Body of pancreas (tissue), 4 donors: Measurements from ENCODE around the gene TIMP1. TPM values are rescaled to one million over a fixed set of nuclear protein-coding genes. Genes with fewer than 3 reads are reported as not detected.

ENCODE experiments used
- ATAC-seq: fragments of 150-250 bp; one replicate; pipeline ENCODE4 v1.9.1; 2016
- DNase-seq, 4 donors: peaks; one replicate each; pipeline ENCODE4 v3.0.0-alpha.2; 2019
- H3K27ac ChIP-seq, 4 donors: fragments of 200-600 bp; sonication (generic); 1 replicate in 3 of 4; 2 replicates in 1 of 4; pipeline versions ENCODE4 v1.5.1 to v1.6.1; 2016 to 2019; ENCODE audit warnings: mild to moderate bottlenecking in 1 of 4, mixed read lengths in 1 of 4, moderate library complexity in 1 of 4
- H3K27me3 ChIP-seq, 2 donors: fragments of 200-600 bp; sonication (generic); one replicate each; pipeline ENCODE4 v1.6.0; 2016; ENCODE audit warnings: mild to moderate bottlenecking in 1 of 2
- H3K36me3 ChIP-seq, 2 donors: fragments of 200-600 bp; sonication (generic); replicated peaks in 1 of 2; 2 replicates each; pipeline ENCODE4 v1.5.1; 2016; ENCODE audit warnings: low read depth in 2 of 2; ENCODE audit not compliant: insufficient read depth in 1 of 2
- H3K4me1 ChIP-seq: fragments of 200-600 bp; sonication (generic); one replicate; pipeline ENCODE4 v1.6.0; 2016
- H3K4me3 ChIP-seq, 2 donors: fragments of 200-600 bp; sonication (generic); 1 replicate in 1 of 2; 2 replicates in 1 of 2; pipeline ENCODE4 v1.5.1; 2016 to 2019
- H3K9me3 ChIP-seq, 3 donors: fragments of 200-600 bp; sonication (generic); 1 replicate in 2 of 3; 2 replicates in 1 of 3; pipeline ENCODE4 v1.5.1; 2016
- POLR2A ChIP-seq, 3 donors: fragments of 450-650 bp; IDR thresholded peaks; one replicate each; pipeline ENCODE4 v1.6.1; 2016; ENCODE audit warnings: antibody characterized with exemption in 3 of 3, mild to moderate bottlenecking in 2 of 3
- WGBS, 2 donors: methylation state at CpG; one replicate each; pipeline ENCODE4 v1.1.5; 2017; 5-methylcytosine and 5-hydroxymethylcytosine counted together
- intact Hi-C: fragments of 100-400 bp; cut with DNase I; formaldehyde crosslinking; loops from one replicate; pipeline ENCODE4 v1.15.1; 2023
- total RNA-seq, 2 donors: library from RNA; depleted of rRNA; stranded (reverse); fragments of >200 nt; gene quantifications; one replicate each; pipeline ENCODE4 v1.1.0, GENCODE V29; 2016
- TF ChIP-seq, protein P1 (sequence below), 7 experiments: fragments of 450-650 bp in 4 of 7; fragments of 200-600 bp in 3 of 7; sonication (generic) in 3 of 7; IDR thresholded peaks; one replicate each; pipeline ENCODE4 v1.5.1; 2016 to 2019; ENCODE audit warnings: antibody characterized with exemption in 7 of 7

TIMP1 gene
- total RNA-seq, 2 donors from 2014 or later: 28.0 to 62.8 TPM

DNA sequence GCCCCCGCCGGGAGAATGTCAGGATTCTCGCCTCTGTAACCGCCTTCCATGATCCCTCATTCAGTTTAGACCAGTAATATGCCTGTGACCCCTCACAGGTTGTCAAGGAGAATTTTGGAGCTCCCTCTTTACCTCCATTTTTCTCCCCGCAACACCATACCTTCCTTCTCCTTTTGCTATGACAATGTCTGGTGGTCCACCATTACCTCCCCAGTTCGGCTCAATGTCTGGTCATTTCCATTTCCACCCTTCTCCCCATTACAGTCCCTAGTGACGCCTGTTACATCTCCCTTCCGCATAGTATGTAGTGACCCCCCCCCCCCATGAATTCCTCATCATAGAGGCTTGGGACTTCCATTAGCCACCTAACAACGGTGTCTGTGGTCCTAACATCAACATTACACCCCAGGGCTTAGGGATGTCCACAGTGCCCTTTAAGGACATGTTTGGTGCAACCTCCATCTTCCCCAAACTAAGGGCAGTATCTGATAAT, 20.5 kb upstream of the TIMP1 start:
- H3K27ac ChIP-seq: peak overlapping the region in 3 of 4 donors; percentile 93 to 97 (median 93)
- H3K9me3 ChIP-seq: no peaks in the 10 kb centered on the region
- H3K4me1 ChIP-seq: peaks cover 35% of the 10 kb centered on the region
- H3K27me3 ChIP-seq: no peaks in the 10 kb centered on the region
- DNase-seq (no peak), ATAC-seq (no peak)
- peaks cover 0 to 2% of the 10 kb centered on the region in 2 donors for H3K36me3 ChIP-seq
- no peak for TF ChIP-seq POLR2A (IDR thresholded peaks at IDR 0.05)
- TF ChIP-seq, protein P1, sequence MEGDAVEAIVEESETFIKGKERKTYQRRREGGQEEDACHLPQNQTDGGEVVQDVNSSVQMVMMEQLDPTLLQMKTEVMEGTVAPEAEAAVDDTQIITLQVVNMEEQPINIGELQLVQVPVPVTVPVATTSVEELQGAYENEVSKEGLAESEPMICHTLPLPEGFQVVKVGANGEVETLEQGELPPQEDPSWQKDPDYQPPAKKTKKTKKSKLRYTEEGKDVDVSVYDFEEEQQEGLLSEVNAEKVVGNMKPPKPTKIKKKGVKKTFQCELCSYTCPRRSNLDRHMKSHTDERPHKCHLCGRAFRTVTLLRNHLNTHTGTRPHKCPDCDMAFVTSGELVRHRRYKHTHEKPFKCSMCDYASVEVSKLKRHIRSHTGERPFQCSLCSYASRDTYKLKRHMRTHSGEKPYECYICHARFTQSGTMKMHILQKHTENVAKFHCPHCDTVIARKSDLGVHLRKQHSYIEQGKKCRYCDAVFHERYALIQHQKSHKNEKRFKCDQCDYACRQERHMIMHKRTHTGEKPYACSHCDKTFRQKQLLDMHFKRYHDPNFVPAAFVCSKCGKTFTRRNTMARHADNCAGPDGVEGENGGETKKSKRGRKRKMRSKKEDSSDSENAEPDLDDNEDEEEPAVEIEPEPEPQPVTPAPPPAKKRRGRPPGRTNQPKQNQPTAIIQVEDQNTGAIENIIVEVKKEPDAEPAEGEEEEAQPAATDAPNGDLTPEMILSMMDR (IDR thresholded peaks at IDR 0.05): no peak
- H3K4me3 ChIP-seq: peak overlapping the region; percentile 23 to 50
- intact Hi-C loops: no loop called here
- 0 to 3% methylated on average over 9 of the region's 9 CpGs for WGBS, 2 donors

DNA sequence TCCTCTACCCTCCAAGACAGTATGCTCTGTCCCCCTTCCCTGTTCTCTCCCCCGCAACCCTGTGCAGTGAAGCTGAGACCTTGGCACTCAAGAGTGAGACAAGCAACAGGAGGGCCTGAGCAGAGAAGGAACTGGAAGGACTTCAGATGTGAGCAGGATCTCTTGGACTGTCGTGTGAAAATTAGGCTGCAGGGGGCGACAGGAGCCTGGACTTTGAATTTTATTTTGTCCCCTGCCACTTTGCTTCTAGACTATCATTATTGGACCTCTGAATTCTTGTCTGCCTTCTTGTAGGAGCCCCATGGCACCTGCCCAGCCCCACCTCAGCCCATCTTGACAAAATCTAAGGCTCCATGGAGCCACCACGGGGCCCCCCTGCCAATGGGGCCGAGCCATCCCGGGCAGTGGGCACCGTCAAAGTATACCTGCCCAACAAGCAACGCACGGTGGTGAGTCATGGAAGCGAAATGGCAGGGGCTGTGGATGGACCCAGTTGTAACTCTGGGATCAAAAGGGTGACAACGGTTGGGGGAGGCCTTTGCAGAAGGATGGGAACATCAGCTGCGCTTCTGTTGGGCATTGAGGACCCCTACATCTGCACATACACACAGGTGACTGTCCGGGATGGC, 19.5 kb upstream of the TIMP1 start:
- ATAC-seq: no peak
- no peak overlapping the region for H3K4me3 ChIP-seq
- H3K36me3 ChIP-seq: peaks cover 0 to 6% of the 10 kb centered on the region in 2 donors
- no peak for TF ChIP-seq POLR2A (IDR thresholded peaks at IDR 0.05)
- TF ChIP-seq, protein P1 (IDR thresholded peaks at IDR 0.05): peak in 4 of 7 experiments; percentile 9 to 24 (median 20)
- H3K4me1 ChIP-seq: peaks cover 32% of the 10 kb centered on the region
- no peaks in the 10 kb centered on the region for H3K9me3 ChIP-seq
- no peaks in the 10 kb centered on the region for H3K27me3 ChIP-seq
- intact Hi-C loops: no loop called here
- 68 to 73% methylated on average over 10 to 11 of the region's 13 CpGs for WGBS, 2 donors
- no peak for DNase-seq
- H3K27ac ChIP-seq: no peak overlapping the region

DNA sequence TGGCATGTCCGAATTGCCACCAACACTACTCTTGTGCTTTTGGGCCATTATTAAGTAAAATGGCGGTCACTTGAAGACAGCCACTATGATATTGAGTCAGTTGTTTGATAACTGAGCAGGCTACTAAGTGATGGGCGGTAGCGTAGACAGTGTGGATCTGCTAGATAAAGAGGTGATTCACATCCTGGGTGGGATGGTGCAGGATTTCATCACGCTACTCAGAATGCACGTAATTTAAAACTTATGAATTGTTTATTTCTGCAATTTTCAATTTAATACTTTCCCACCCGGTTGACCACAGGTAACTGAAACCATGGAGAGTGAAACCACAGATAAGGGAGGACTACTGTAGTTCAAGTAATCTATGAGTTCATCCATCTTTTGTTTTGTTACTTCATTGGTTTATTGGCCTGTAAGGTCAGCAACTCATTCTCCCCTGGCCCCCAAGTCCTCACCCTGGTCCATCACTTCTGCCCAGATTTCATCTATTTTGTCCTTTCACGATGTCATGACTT, 18.4 kb upstream of the TIMP1 start:
- Histone ChIP-seq H3K27ac (no peak overlapping the region), H3K4me1 (peaks cover 21% of the 10 kb centered on the region), H3K36me3 (peaks cover 0 to 6% of the 10 kb centered on the region in 2 donors), H3K9me3 (no peaks in the 10 kb centered on the region), H3K4me3 (no peak overlapping the region), H3K27me3 (no peaks in the 10 kb centered on the region)
- intact Hi-C loops: no loop called here
- WGBS, 2 donors: 75 to 80% methylated on average over 8 of the region's 8 CpGs
- TF ChIP-seq POLR2A (IDR thresholded peaks at IDR 0.05): no peak
- TF ChIP-seq, protein P1 (IDR thresholded peaks at IDR 0.05): no peak
- no peak for ATAC-seq
- DNase-seq: no peak

DNA sequence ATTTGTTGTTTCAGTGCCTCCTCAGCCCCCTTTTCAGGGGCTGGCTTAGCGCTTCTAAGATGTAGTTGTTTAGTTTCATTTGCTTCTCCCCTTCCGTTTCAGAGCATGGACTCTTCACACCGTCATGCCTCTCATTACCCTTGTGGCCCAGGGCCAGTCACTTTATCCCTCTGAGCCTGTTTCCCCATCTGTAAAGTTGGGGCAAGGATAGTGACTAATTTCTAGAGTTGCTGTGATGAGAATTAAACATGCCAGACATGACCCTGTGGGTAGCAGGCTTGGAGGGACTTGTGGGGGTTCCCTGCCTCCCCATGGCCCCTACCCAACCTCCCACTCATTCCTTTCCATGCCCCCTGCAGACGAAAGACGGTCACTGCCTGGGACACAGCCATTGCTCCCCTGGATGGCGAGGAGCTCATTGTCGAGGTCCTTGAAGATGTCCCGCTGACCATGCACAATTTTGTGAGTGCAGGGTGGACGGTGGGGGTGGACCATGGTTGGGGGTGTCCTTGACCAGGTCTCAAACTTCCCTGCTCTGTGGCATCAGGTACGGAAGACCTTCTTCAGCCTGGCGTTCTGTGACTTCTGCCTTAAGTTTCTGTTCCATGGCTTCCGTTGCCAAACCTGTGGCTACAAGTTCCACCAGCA, 17.7 kb upstream of the TIMP1 start:
- Histone ChIP-seq H3K36me3 (peaks cover 0 to 8% of the 10 kb centered on the region in 2 donors), H3K27me3 (no peaks in the 10 kb centered on the region), H3K4me3 (no peak overlapping the region), H3K4me1 (peaks cover 20% of the 10 kb centered on the region), H3K27ac (no peak overlapping the region), H3K9me3 (no peaks in the 10 kb centered on the region)
- intact Hi-C loops: no loop called here
- ATAC-seq: no peak
- 73% methylated on average over 4 to 11 of the region's 12 CpGs for WGBS, 2 donors
- TF ChIP-seq, protein P1 (IDR thresholded peaks at IDR 0.05): no peak
- TF ChIP-seq POLR2A (IDR thresholded peaks at IDR 0.05): no peak
- no peak for DNase-seq
